ENCODE results near the gene DOK3. TPM values are rescaled to one million over a fixed set of nuclear protein-coding genes. Genes with fewer than 3 reads are reported as not detected.
A peak's percentile ranks its signal among the peaks of the same experiment; 100 is the strongest.

DOK3 gene
- total RNA-seq, 4 donors from 2014 or later = 0.60 to 17.2 (median 7.8) TPM

- intact Hi-C loops (cut with DNase I; ENCODE audit: low total_unique reads) (loop anchor here (2.0 to 10.0 kb wide), 3 partner anchors 41 to 141 kb away; partner anchors contain the start of genes MXD3 and PDLIM7), in situ Hi-C loops (cut with MboI; ENCODE audit: low pct_ligation_motif_present in 1 of 4, low pct_unique_long_range_greater_than_20kb in 1 of 4, low sequenced_read_pairs in 3 of 4) (loop anchor here in 2 of 4 donors (5.0 to 25.0 kb wide), 2 partner anchors 64 to 144 kb away; partner anchors contain the start of genes MXD3 (in 1 of the 2), PRELID1 (in 1 of the 2) and RAB24 (in 1 of the 2))
- WGBS, 2 donors (ENCODE audit: low coverage in 1 of 2) = 0% methylated on average over 58 of the region's 76 CpGs; no CpG with 5 or more reads in 1 of the 2 donors
Observed at GRCh38 chr5:177455661-177456590, 53.7 kb downstream of the DOK3 start.

DNA sequence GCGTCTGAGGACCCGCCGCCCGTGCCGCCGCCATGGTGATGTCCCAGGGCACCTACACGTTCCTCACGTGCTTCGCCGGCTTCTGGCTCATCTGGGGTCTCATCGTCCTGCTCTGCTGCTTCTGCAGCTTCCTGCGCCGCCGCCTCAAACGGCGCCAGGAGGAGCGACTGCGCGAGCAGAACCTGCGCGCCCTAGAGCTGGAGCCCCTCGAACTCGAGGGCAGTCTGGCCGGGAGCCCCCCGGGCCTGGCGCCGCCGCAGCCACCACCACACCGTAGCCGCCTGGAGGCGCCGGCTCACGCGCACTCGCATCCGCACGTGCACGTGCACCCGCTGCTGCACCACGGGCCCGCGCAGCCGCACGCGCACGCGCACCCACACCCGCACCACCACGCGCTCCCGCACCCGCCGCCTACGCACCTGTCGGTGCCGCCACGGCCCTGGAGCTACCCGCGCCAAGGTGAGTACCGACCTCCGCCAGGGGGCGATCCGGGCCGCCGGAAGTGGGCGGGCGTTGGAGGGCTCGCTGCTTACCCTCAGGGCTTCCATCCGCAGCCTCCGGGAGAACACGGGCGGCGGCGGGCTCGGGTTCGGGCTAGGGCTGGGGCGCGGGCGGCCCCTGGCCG is 54.5 kb downstream of the DOK3 start:
- DNase-seq = peak; percentile 93
- intact Hi-C loops (cut with DNase I; ENCODE audit: low total_unique reads) (loop anchor here (2.0 to 10.0 kb wide), 2 partner anchors 52 to 140 kb away; partner anchors contain the start of gene MXD3), in situ Hi-C loops (cut with MboI; ENCODE audit: low pct_ligation_motif_present in 1 of 4, low pct_unique_long_range_greater_than_20kb in 1 of 4, low sequenced_read_pairs in 3 of 4) (loop anchor here in 2 of 4 donors (5.0 to 25.0 kb wide), 2 partner anchors 63 to 143 kb away; partner anchors contain the start of genes MXD3 (in 1 of the 2), PRELID1 (in 1 of the 2) and RAB24 (in 1 of the 2))
- Histone ChIP-seq H3K36me3 (no peaks in the 10 kb centered on the region), H3K4me3 (peak overlapping the region; percentile 46 to 67 (median 64)), H3K27ac (peak overlapping the region; percentile 76 to 92 (median 88)), H3K9me3 (no peaks in the 10 kb centered on the region), H3K4me1 (peaks cover 10 to 27% (median 24%) of the 10 kb centered on the region in 4 donors), H3K27me3 (no peaks in the 10 kb centered on the region)
- WGBS, 2 donors (ENCODE audit: low coverage in 1 of 2) = 1% methylated on average over 66 of the region's 80 CpGs; no CpG with 5 or more reads in 1 of the 2 donors
- TF ChIP-seq, protein P1, sequence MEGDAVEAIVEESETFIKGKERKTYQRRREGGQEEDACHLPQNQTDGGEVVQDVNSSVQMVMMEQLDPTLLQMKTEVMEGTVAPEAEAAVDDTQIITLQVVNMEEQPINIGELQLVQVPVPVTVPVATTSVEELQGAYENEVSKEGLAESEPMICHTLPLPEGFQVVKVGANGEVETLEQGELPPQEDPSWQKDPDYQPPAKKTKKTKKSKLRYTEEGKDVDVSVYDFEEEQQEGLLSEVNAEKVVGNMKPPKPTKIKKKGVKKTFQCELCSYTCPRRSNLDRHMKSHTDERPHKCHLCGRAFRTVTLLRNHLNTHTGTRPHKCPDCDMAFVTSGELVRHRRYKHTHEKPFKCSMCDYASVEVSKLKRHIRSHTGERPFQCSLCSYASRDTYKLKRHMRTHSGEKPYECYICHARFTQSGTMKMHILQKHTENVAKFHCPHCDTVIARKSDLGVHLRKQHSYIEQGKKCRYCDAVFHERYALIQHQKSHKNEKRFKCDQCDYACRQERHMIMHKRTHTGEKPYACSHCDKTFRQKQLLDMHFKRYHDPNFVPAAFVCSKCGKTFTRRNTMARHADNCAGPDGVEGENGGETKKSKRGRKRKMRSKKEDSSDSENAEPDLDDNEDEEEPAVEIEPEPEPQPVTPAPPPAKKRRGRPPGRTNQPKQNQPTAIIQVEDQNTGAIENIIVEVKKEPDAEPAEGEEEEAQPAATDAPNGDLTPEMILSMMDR (IDR thresholded peaks at IDR 0.05) = peak; percentile 66 to 89 (median 74)
- TF ChIP-seq POLR2A (IDR thresholded peaks at IDR 0.05) = peak; percentile 47
- TF ChIP-seq EP300 (IDR thresholded peaks at IDR 0.05; ENCODE audit: low read depth) = no peak
- TF ChIP-seq POLR2AphosphoS5 (IDR thresholded peaks at IDR 0.05) = peak; percentile 25 to 66 (median 65)

More at GRCh38 chr5:177455661-177456590, 53.7 kb downstream of the DOK3 start:
- Histone ChIP-seq H3K4me3 (peak overlapping the region; percentile 46 to 67 (median 64)), H3K36me3 (no peaks in the 10 kb centered on the region), H3K9me3 (no peaks in the 10 kb centered on the region), H3K27me3 (no peaks in the 10 kb centered on the region), H3K27ac (peak overlapping the region; percentile 76 to 92 (median 88)), H3K4me1 (peaks cover 10 to 27% (median 24%) of the 10 kb centered on the region in 4 donors)
- peak; percentile 97 for DNase-seq
- TF ChIP-seq POLR2AphosphoS5 (IDR thresholded peaks at IDR 0.05) (peak; percentile 12 to 36 (median 15)), POLR2A (IDR thresholded peaks at IDR 0.05) (no peak)
- TF ChIP-seq, protein P1 (IDR thresholded peaks at IDR 0.05) = peak; percentile 76 to 99 (median 97)

DNA sequence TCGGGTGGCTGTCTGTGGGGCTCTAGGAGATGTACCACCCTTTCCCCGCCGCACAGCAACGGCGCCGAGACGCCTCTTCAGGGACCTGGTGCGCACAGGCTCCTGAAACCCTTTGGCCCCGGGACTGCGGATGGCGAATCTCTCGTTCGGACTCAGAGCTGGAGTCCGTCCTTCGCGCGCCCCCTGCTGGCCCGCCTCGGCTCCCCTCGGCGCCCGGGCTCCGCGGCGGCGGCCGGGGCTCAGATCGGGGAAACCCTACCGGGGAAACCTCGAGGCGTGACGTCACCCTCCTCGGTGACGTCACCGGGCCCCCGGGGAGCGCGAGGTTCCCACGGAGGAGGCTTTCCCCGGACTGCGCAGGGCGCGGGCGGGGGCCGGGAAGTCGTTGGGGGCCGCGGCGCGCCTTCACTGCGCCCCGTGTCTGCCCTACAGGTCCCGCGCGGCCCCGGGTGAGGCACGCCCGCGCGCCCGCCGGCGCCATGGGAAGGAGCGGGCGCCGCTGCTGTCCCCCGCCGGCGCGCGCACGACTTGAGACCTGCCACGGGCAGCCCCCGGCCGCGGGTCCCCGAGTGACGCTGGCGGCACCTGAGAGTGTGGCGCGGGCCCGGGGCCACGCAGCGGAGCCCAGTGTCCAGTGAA is 55.1 kb downstream of the DOK3 start:
- Histone ChIP-seq H3K9me3 (no peaks in the 10 kb centered on the region), H3K4me3 (peak overlapping the region; percentile 46 to 67 (median 64)), H3K4me1 (peaks cover 10 to 27% (median 24%) of the 10 kb centered on the region in 4 donors), H3K27ac (peak overlapping the region; percentile 76 to 92 (median 88)), H3K36me3 (no peaks in the 10 kb centered on the region), H3K27me3 (peaks cover 2% of the 10 kb centered on the region)
- DNase-seq = peak; percentile 96
- in situ Hi-C loops (cut with MboI; ENCODE audit: low pct_ligation_motif_present in 1 of 4, low pct_unique_long_range_greater_than_20kb in 1 of 4, low sequenced_read_pairs in 3 of 4) (loop anchor here in 2 of 4 donors (5.0 to 25.0 kb wide), 2 partner anchors 62 to 142 kb away; partner anchors contain the start of genes MXD3 (in 1 of the 2), PRELID1 (in 1 of the 2) and RAB24 (in 1 of the 2)), intact Hi-C loops (cut with DNase I; ENCODE audit: low total_unique reads) (loop anchor here (2.0 to 10.0 kb wide), 3 partner anchors 52 to 140 kb away; partner anchors contain the start of gene MXD3)
- WGBS, 2 donors (ENCODE audit: low coverage in 1 of 2) = 0% methylated on average over 26 of the region's 84 CpGs; no CpG with 5 or more reads in 1 of the 2 donors
- TF ChIP-seq POLR2A (IDR thresholded peaks at IDR 0.05) (no peak), EP300 (IDR thresholded peaks at IDR 0.05; ENCODE audit: low read depth) (peak; percentile 17), POLR2AphosphoS5 (IDR thresholded peaks at IDR 0.05) (peak in 2 of 3 donors; percentile 23 to 46)
- TF ChIP-seq, protein P1 (IDR thresholded peaks at IDR 0.05) = peak; percentile 93 to 98 (median 95)

All from transverse colon (tissue), 4 donors.